Spleen (tissue), 11 donors: ENCODE measurements around the gene ORC1. TPM values are rescaled to one million over a fixed set of nuclear protein-coding genes. Genes with fewer than 3 reads are reported as not detected.

Experiments used
- DNase-seq: peaks from one replicate; pipeline ENCODE4 v3.0.0-alpha.2; 2020
- H3K27ac ChIP-seq, 8 donors: fragments of 200-600 bp; sonication (generic) in 7 of 8; 1 replicate in 4 of 8; 2 replicates in 4 of 8; pipeline versions ENCODE4 v1.5.0 to v1.8.0; 2016 to 2021; ENCODE audit warnings: inconsistent platforms in 4 of 8, mild to moderate bottlenecking in 4 of 8, moderate library complexity in 1 of 8
- H3K27me3 ChIP-seq, 7 donors: fragments of 200-600 bp; sonication (generic) in 6 of 7; replicated peaks in 1 of 7; 1 replicate in 4 of 7; 2 replicates in 3 of 7; pipeline versions ENCODE4 v1.5.0 to v1.8.0; 2016 to 2021; ENCODE audit warnings: inconsistent platforms in 3 of 7, mild to moderate bottlenecking in 1 of 7
- H3K36me3 ChIP-seq, 6 donors: fragments of 200-600 bp; sonication (generic) in 5 of 6; 1 replicate in 4 of 6; 2 replicates in 2 of 6; pipeline versions ENCODE4 v1.5.0 to v1.8.0; 2016 to 2021; ENCODE audit warnings: inconsistent platforms in 2 of 6
- H3K4me1 ChIP-seq, 6 donors: fragments of 200-600 bp; sonication (generic) in 5 of 6; 1 replicate in 3 of 6; 2 replicates in 3 of 6; pipeline versions ENCODE4 v1.5.0 to v1.8.0; 2016 to 2021; ENCODE audit warnings: inconsistent platforms in 3 of 6
- H3K4me3 ChIP-seq, 8 donors: fragments of 200-600 bp; sonication (generic) in 7 of 8; 1 replicate in 4 of 8; 2 replicates in 4 of 8; pipeline versions ENCODE4 v1.5.0 to v1.8.0; 2016 to 2021; ENCODE audit warnings: inconsistent platforms in 4 of 8, mild to moderate bottlenecking in 4 of 8, moderate library complexity in 2 of 8
- H3K9me3 ChIP-seq, 8 donors: fragments of 200-600 bp; sonication (generic) in 7 of 8; 1 replicate in 4 of 8; 2 replicates in 4 of 8; pipeline versions ENCODE4 v1.5.0 to v1.8.0; 2016 to 2021; ENCODE audit warnings: inconsistent platforms in 4 of 8
- CTCF ChIP-seq, 11 experiments: fragments of 200-600 bp in 7 of 11; fragments of 450-650 bp in 4 of 11; sonication (generic) in 4 of 11; IDR thresholded peaks in 8 of 11; conservative IDR thresholded peaks in 3 of 11; 1 replicate in 7 of 11; 2 replicates in 4 of 11; pipeline versions ENCODE4 v1.4.0 to v1.8.0; 2016 to 2021; ENCODE audit warnings: antibody characterized with exemption in 11 of 11, inconsistent platforms in 4 of 11, mild to moderate bottlenecking in 1 of 11
- POLR2A ChIP-seq, 3 donors: fragments of 450-650 bp; IDR thresholded peaks; one replicate each; pipeline ENCODE4 v1.5.1; 2017; ENCODE audit warnings: antibody characterized with exemption in 3 of 3, mild to moderate bottlenecking in 1 of 3
- POLR2AphosphoS5 ChIP-seq, 3 donors: sonication (generic); formaldehyde crosslinking; IDR thresholded peaks; one replicate each; pipeline ENCODE4 v1.5.1; 2017; ENCODE audit warnings: antibody characterized with exemption in 3 of 3
- WGBS, 5 donors: extraction: QIAGEN DNeasy Blood & Tissue Kit in 3 of 5; methylation state at CpG; one replicate each; pipeline versions ENCODE4 v1.1.5 to v1.1.7; 2013 to 2018; 5-methylcytosine and 5-hydroxymethylcytosine counted together
- intact Hi-C: fragments of 100-400 bp; cut with DNase I; formaldehyde crosslinking; loops from one replicate; pipeline ENCODE4 v1.15.0; 2023; ENCODE audit warnings: low total_unique reads
- polyA plus RNA-seq, 3 donors: library from polyadenylated mRNA; stranded (reverse); fragments of 200-250 nt; gene quantifications; one replicate each; pipeline ENCODE4 v1.2.1, GENCODE V29; 2013
- total RNA-seq, 7 donors: library from RNA; depleted of rRNA in 3 of 7; stranded (reverse); fragments of >200 nt in 3 of 7; fragmentation: NEBNext Ultra II Directional in 4 of 7; extraction: Animal tissue kit (Norgen Biotek cat#: 25700) in 4 of 7; gene quantifications; one replicate each; pipeline versions ENCODE4 v1.1.0 to v1.2.1, GENCODE V29; 2016 to 2021
- donor health status: healthy with polysubstance abuse.
- donor health status: DM: no; HTN: no; CAD: no; lungs with moderate emphysema.
- donor health status: DM: no; HTN: no; CAD: no.
- donor health status: Bipolar disorder and iron deficiency.
- donor health status: healthy.
- donor health status: DM: no; HTN: no; CAD: no.
- donor health status: DM: yes; HTN: yes; CAD: no.

Gene ORC1
- total and polyA plus RNA-seq, 10 donors: 0.60 to 5.4 (median 2.1) TPM

- no peak overlapping the region for H3K27ac ChIP-seq
- no peaks in the 10 kb centered on the region for H3K4me1 ChIP-seq
- 76 to 92% (median 86%) methylated on average over 7 of the region's 7 CpGs for WGBS, 5 donors
- TF ChIP-seq POLR2AphosphoS5 (IDR thresholded peaks at IDR 0.05): peak in 1 of 3 donors; percentile 24
- no peak for TF ChIP-seq POLR2A (IDR thresholded peaks at IDR 0.05)
- H3K9me3 ChIP-seq: no peaks in the 10 kb centered on the region
- H3K4me3 ChIP-seq: no peak overlapping the region
- H3K36me3 ChIP-seq: peaks cover 7 to 81% (median 69%) of the 10 kb centered on the region in 6 donors
- H3K27me3 ChIP-seq: no peaks in the 10 kb centered on the region
- intact Hi-C loops: no loop called here
- DNase-seq: no peak
These were observed 51.5 kb downstream of the ORC1 start for GRCh38 chr1:52352690-52353089.

GRCh38 chr1:52348704-52349300, 55.4 kb downstream of the ORC1 start:
- Histone ChIP-seq H3K36me3 (peaks cover 0 to 52% (median 30%) of the 10 kb centered on the region in 6 donors), H3K4me3 (no peak overlapping the region), H3K9me3 (no peaks in the 10 kb centered on the region), H3K27me3 (no peaks in the 10 kb centered on the region), H3K27ac (peak overlapping the region in 1 of 8 donors; percentile 34), H3K4me1 (no peaks in the 10 kb centered on the region)
- intact Hi-C loops: no loop called here
- DNase-seq: no peak
- TF ChIP-seq POLR2AphosphoS5 (IDR thresholded peaks at IDR 0.05) (peak; percentile 32 to 63 (median 40)), POLR2A (IDR thresholded peaks at IDR 0.05) (no peak)
- WGBS, 5 donors: 28 to 46% (median 42%) methylated on average over 2 to 8 of the region's 8 CpGs

DNA sequence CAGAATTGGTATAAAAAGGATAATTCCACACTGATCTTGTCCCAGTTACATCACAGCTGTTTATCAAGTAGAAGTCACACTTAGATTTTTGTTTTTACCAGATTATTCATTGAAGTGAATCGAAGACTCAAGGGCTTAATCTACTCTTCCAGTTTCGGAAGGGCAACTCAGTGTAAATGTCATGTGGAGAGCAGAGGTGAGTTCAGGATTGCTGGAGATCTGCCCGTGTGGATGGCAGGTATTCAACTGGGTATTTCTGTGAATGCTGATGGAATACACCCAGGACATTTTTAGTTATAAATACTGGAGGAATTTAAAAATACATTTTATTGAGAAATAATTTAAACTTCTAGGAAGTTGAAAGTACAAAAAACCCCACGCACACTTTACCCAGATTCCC, 57.6 kb downstream of the ORC1 start:
- H3K27me3 ChIP-seq: no peaks in the 10 kb centered on the region
- TF ChIP-seq POLR2A (IDR thresholded peaks at IDR 0.05) (no peak), POLR2AphosphoS5 (IDR thresholded peaks at IDR 0.05) (no peak), CTCF (IDR thresholded peaks at IDR 0.05 in 8 of 11, conservative IDR thresholded peaks at IDR 0.05 in 3 of 11) (no peak)
- DNase-seq: no peak
- peaks cover 0 to 30% (median 12%) of the 10 kb centered on the region in 6 donors for H3K36me3 ChIP-seq
- H3K27ac ChIP-seq: no peak overlapping the region
- intact Hi-C loops: no loop called here
- H3K9me3 ChIP-seq: no peaks in the 10 kb centered on the region
- H3K4me3 ChIP-seq: no peak overlapping the region
- WGBS, 5 donors: 91 to 96% (median 92%) methylated on average over 4 of the region's 4 CpGs
- H3K4me1 ChIP-seq: no peaks in the 10 kb centered on the region

DNA sequence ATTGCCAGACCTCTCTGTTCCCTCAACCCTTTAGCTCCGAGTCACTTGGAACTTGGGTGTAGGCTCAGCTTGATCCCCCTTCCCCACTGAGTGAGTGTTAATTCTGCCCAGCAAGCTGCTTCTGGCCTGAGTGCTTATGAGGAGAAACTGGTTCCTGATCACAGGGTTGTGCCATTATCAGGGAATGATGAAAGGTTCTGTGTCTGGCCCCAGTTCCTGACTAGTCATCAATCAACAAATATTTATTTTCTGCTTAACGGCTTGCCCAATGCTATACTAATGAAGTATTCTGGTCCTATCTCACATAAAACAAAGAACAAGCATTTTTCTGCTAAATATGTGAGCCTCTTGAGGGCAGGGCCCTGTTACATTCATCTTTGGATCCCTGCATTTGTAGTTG, 59.0 kb downstream of the ORC1 start:
- TF ChIP-seq POLR2A (IDR thresholded peaks at IDR 0.05): no peak
- no peak for TF ChIP-seq CTCF (IDR thresholded peaks at IDR 0.05 in 8 of 11, conservative IDR thresholded peaks at IDR 0.05 in 3 of 11)
- no peak for TF ChIP-seq POLR2AphosphoS5 (IDR thresholded peaks at IDR 0.05)
- H3K4me1 ChIP-seq: no peaks in the 10 kb centered on the region
- intact Hi-C loops: no loop called here
- H3K4me3 ChIP-seq: no peak overlapping the region
- H3K27me3 ChIP-seq: no peaks in the 10 kb centered on the region
- no peaks in the 10 kb centered on the region for H3K9me3 ChIP-seq
- peaks cover 0 to 17% (median under 1%) of the 10 kb centered on the region in 6 donors for H3K36me3 ChIP-seq
- WGBS, 5 donors: 84 to 94% (median 88%) methylated on average over 2 of the region's 2 CpGs
- no peak for DNase-seq
- no peak overlapping the region for H3K27ac ChIP-seq

GRCh38 chr1:52343979-52344378, 60.2 kb downstream of the ORC1 start:
- no peak for TF ChIP-seq POLR2A (IDR thresholded peaks at IDR 0.05)
- TF ChIP-seq POLR2AphosphoS5 (IDR thresholded peaks at IDR 0.05): no peak
- no peak for TF ChIP-seq CTCF (IDR thresholded peaks at IDR 0.05 in 8 of 11, conservative IDR thresholded peaks at IDR 0.05 in 3 of 11)
- 81 to 88% (median 86%) methylated on average over 3 of the region's 3 CpGs for WGBS, 5 donors
- H3K4me1 ChIP-seq: no peaks in the 10 kb centered on the region
- H3K36me3 ChIP-seq: peaks cover 0 to 19% (median 0%) of the 10 kb centered on the region in 6 donors
- DNase-seq: no peak
- no peaks in the 10 kb centered on the region for H3K27me3 ChIP-seq
- no peak overlapping the region for H3K27ac ChIP-seq
- intact Hi-C loops: no loop called here
- H3K9me3 ChIP-seq: no peaks in the 10 kb centered on the region
- no peak overlapping the region for H3K4me3 ChIP-seq
